Liver (tissue), 9 donors: ENCODE data around the gene KCNG3. TPM values are rescaled to one million over a fixed set of nuclear protein-coding genes. Genes with fewer than 3 reads are reported as not detected.

Experiments used
- DNase-seq: peaks from one replicate; pipeline ENCODE4 v3.0.0-alpha.2; 2017; ENCODE audit warnings: low spot score
- H3K27ac ChIP-seq, 2 donors: one replicate each; pipeline ENCODE4 v1.7.0; 2013; ENCODE audit warnings: inconsistent platforms in 2 of 2, low read length in 2 of 2, control low read depth in 1 of 2, low read depth in 1 of 2, mild to moderate bottlenecking in 1 of 2
- H3K27me3 ChIP-seq, 4 donors: one replicate each; pipeline versions ENCODE4 v1.6.1 to v1.7.0; 2013; ENCODE audit warnings: low read length in 3 of 4, inconsistent platforms in 1 of 4, mild to moderate bottlenecking in 1 of 4, moderate library complexity in 1 of 4; ENCODE audit not compliant: control insufficient read depth in 4 of 4, insufficient read depth in 4 of 4
- H3K36me3 ChIP-seq, 4 donors: one replicate each; pipeline versions ENCODE4 v1.6.1 to v1.7.0; 2013; ENCODE audit warnings: low read length in 3 of 4, mild to moderate bottlenecking in 3 of 4, low read depth in 1 of 4, moderate library complexity in 1 of 4; ENCODE audit not compliant: control insufficient read depth in 4 of 4, insufficient read depth in 3 of 4
- H3K4me1 ChIP-seq, 4 donors: one replicate each; pipeline versions ENCODE4 v1.6.1 to v1.7.0; 2013; ENCODE audit warnings: low read length in 3 of 4, mild to moderate bottlenecking in 3 of 4, moderate library complexity in 1 of 4; ENCODE audit not compliant: control insufficient read depth in 4 of 4, insufficient read depth in 4 of 4
- H3K4me3 ChIP-seq, 3 donors: one replicate each; pipeline versions ENCODE4 v1.6.1 to v1.7.0; 2013; ENCODE audit warnings: low read length in 3 of 3, control low read depth in 1 of 3, low read depth in 1 of 3, mild to moderate bottlenecking in 1 of 3
- H3K9ac ChIP-seq, 2 donors: one replicate each; pipeline ENCODE4 v1.7.0; 2013; ENCODE audit warnings: low read length in 2 of 2, mild to moderate bottlenecking in 2 of 2, moderate library complexity in 2 of 2, control low read depth in 1 of 2, low read depth in 1 of 2
- H3K9me3 ChIP-seq, 4 donors: one replicate each; pipeline versions ENCODE4 v1.6.1 to v1.7.0; 2013; ENCODE audit warnings: low read length in 3 of 4; ENCODE audit not compliant: control insufficient read depth in 4 of 4
- EGR1 ChIP-seq, 2 donors: IDR thresholded peaks; 2 replicates each; pipeline ENCODE4 v1.6.1; 2016 to 2018; ENCODE audit warnings: antibody characterized with exemption in 2 of 2, low read depth in 2 of 2
- FOXA1 ChIP-seq: IDR thresholded peaks from 2 replicates; pipeline ENCODE4 v1.6.1; 2016; ENCODE audit warnings: antibody characterized with exemption
- FOXA2 ChIP-seq: IDR thresholded peaks from 2 replicates; pipeline ENCODE4 v1.6.1; 2016; ENCODE audit warnings: antibody characterized with exemption
- GABPA ChIP-seq, 2 donors: IDR thresholded peaks in 1 of 2; conservative IDR thresholded peaks in 1 of 2; 2 replicates each; pipeline ENCODE4 v1.6.1; 2016; ENCODE audit warnings: antibody characterized with exemption in 2 of 2, mild to moderate bottlenecking in 1 of 2, moderate library complexity in 1 of 2
- HNF4G ChIP-seq: IDR thresholded peaks from 2 replicates; pipeline ENCODE4 v1.6.1; 2016; ENCODE audit warnings: antibody characterized with exemption
- JUND ChIP-seq, 2 donors: IDR thresholded peaks; 2 replicates each; pipeline ENCODE4 v1.6.1; 2016; ENCODE audit warnings: antibody characterized with exemption in 2 of 2
- RXRA ChIP-seq, 2 donors: IDR thresholded peaks; 2 replicates each; pipeline ENCODE4 v1.6.1; 2017 to 2018; ENCODE audit warnings: antibody characterized with exemption in 2 of 2, mild to moderate bottlenecking in 1 of 2
- SP1 ChIP-seq: IDR thresholded peaks from 2 replicates; pipeline ENCODE4 v1.6.1; 2018; ENCODE audit warnings: antibody characterized with exemption, mild to moderate bottlenecking
- TAF1 ChIP-seq: conservative IDR thresholded peaks from 2 replicates; pipeline ENCODE4 v1.6.1; 2016; ENCODE audit warnings: antibody characterized with exemption, mild to moderate bottlenecking
- YY1 ChIP-seq: IDR thresholded peaks from 2 replicates; pipeline ENCODE4 v1.6.1; 2016; ENCODE audit warnings: antibody characterized with exemption, mild to moderate bottlenecking
- WGBS: extraction: QIAGEN DNeasy Blood & Tissue Kit; methylation state at CpG from one replicate; pipeline ENCODE4 v1.1.7; 2013; 5-methylcytosine and 5-hydroxymethylcytosine counted together
- polyA plus RNA-seq, 2 donors: library from polyadenylated mRNA; stranded (reverse) in 1 of 2; unstranded in 1 of 2; fragments of 200-250 nt in 1 of 2; fragments of >200 nt in 1 of 2; fragmentation: Nextera tagmentation in 1 of 2; extraction: Ambion mirVana in 1 of 2; gene quantifications; one replicate each; pipeline versions ENCODE4 v1.2.1 to v1.2.3, GENCODE V29; 2013 to 2015
- total RNA-seq, 2 donors: library from RNA; depleted of rRNA; stranded (reverse); fragments of >200 nt; gene quantifications; one replicate each; pipeline ENCODE4 v1.2.3, GENCODE V29; 2014
- TF ChIP-seq, protein P1 (sequence below): IDR thresholded peaks from 2 replicates; pipeline ENCODE4 v1.6.1; 2016; ENCODE audit warnings: antibody characterized with exemption, mild to moderate bottlenecking
- TF ChIP-seq, protein P2 (sequence below): fragments of 150-350 bp; IDR thresholded peaks from 2 replicates; pipeline ENCODE4 v1.5.1; 2017; ENCODE audit warnings: improper control_type of control experiment, low read depth, low read length; ENCODE audit not compliant: missing input control
- TF ChIP-seq, protein P3 (sequence below): IDR thresholded peaks from 2 replicates; pipeline ENCODE4 v1.6.1; 2016; ENCODE audit warnings: antibody characterized with exemption
- TF ChIP-seq, protein P4 (sequence below): IDR thresholded peaks from 2 replicates; pipeline ENCODE4 v1.6.1; 2016; ENCODE audit warnings: antibody characterized with exemption
- donor health status: healthy.
- donor health status: healthy.
- donor health status: healthy.
- donor health status: healthy.
- donor health status: healthy.

The KCNG3 gene
- total and polyA plus RNA-seq, 4 donors: not detected

DNA sequence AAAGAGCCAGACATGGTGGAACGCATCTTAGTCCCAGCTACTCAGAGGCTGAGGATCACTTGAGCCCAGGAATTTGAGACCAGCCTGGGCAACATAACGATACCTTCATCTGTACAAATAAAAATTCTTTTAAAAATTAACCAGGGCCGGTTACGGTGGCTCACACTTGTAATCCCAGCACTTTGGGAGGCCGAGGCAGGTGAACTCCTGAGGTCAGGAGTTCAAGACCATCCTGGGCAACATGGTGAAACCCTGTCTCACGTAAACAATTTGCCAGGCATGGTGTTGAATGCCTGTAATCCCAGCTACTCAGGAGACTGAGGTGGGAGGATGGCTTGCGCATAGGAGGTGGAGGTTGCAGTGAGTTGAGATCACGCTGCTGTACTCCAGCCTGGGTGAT is 25.8 kb upstream of the KCNG3 start (continued):
- TF ChIP-seq, protein P1, sequence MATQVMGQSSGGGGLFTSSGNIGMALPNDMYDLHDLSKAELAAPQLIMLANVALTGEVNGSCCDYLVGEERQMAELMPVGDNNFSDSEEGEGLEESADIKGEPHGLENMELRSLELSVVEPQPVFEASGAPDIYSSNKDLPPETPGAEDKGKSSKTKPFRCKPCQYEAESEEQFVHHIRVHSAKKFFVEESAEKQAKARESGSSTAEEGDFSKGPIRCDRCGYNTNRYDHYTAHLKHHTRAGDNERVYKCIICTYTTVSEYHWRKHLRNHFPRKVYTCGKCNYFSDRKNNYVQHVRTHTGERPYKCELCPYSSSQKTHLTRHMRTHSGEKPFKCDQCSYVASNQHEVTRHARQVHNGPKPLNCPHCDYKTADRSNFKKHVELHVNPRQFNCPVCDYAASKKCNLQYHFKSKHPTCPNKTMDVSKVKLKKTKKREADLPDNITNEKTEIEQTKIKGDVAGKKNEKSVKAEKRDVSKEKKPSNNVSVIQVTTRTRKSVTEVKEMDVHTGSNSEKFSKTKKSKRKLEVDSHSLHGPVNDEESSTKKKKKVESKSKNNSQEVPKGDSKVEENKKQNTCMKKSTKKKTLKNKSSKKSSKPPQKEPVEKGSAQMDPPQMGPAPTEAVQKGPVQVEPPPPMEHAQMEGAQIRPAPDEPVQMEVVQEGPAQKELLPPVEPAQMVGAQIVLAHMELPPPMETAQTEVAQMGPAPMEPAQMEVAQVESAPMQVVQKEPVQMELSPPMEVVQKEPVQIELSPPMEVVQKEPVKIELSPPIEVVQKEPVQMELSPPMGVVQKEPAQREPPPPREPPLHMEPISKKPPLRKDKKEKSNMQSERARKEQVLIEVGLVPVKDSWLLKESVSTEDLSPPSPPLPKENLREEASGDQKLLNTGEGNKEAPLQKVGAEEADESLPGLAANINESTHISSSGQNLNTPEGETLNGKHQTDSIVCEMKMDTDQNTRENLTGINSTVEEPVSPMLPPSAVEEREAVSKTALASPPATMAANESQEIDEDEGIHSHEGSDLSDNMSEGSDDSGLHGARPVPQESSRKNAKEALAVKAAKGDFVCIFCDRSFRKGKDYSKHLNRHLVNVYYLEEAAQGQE: no peak
- no peak for TF ChIP-seq RXRA (IDR thresholded peaks at IDR 0.05)
- no peak for TF ChIP-seq FOXA1
- TF ChIP-seq, protein P2, sequence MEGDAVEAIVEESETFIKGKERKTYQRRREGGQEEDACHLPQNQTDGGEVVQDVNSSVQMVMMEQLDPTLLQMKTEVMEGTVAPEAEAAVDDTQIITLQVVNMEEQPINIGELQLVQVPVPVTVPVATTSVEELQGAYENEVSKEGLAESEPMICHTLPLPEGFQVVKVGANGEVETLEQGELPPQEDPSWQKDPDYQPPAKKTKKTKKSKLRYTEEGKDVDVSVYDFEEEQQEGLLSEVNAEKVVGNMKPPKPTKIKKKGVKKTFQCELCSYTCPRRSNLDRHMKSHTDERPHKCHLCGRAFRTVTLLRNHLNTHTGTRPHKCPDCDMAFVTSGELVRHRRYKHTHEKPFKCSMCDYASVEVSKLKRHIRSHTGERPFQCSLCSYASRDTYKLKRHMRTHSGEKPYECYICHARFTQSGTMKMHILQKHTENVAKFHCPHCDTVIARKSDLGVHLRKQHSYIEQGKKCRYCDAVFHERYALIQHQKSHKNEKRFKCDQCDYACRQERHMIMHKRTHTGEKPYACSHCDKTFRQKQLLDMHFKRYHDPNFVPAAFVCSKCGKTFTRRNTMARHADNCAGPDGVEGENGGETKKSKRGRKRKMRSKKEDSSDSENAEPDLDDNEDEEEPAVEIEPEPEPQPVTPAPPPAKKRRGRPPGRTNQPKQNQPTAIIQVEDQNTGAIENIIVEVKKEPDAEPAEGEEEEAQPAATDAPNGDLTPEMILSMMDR: no peak

DNA sequence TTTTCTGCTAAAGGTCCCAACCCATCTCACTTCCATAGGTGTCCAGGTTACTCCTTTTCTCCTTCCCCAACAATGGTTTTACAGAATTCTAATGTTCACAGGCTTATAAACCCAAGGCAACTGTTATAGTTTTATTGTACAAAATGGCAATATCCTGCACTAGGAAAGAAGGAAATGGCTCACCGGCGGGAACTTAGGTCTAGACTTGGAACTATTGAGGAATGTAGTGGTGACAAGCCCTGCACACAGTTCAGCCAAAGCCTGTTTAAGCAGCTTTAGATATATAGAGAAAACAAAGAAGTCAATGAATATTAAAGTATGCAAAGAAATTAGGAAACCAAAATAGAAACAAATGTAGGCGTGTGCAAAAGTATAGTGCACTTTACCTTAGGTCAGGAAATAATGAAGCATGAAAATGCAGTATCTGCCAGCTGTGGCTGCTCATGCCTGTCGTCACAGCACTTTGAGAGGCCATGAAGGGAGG is 22.7 kb upstream of the KCNG3 start:
- Histone ChIP-seq H3K9me3 (no peaks in the 10 kb centered on the region), H3K27ac (no peak overlapping the region), H3K4me1 (no peaks in the 10 kb centered on the region), H3K9ac (no peak overlapping the region), H3K4me3 (no peak overlapping the region), H3K36me3 (no peaks in the 10 kb centered on the region), H3K27me3 (no peaks in the 10 kb centered on the region)
- 87% methylated on average over 4 of the region's 4 CpGs for WGBS
- DNase-seq: no peak
- no peak for TF ChIP-seq FOXA1
- TF ChIP-seq, protein P3, sequence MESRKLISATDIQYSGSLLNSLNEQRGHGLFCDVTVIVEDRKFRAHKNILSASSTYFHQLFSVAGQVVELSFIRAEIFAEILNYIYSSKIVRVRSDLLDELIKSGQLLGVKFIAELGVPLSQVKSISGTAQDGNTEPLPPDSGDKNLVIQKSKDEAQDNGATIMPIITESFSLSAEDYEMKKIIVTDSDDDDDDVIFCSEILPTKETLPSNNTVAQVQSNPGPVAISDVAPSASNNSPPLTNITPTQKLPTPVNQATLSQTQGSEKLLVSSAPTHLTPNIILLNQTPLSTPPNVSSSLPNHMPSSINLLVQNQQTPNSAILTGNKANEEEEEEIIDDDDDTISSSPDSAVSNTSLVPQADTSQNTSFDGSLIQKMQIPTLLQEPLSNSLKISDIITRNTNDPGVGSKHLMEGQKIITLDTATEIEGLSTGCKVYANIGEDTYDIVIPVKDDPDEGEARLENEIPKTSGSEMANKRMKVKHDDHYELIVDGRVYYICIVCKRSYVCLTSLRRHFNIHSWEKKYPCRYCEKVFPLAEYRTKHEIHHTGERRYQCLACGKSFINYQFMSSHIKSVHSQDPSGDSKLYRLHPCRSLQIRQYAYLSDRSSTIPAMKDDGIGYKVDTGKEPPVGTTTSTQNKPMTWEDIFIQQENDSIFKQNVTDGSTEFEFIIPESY: no peak
- TF ChIP-seq JUND (IDR thresholded peaks at IDR 0.05): no peak
- TF ChIP-seq, protein P1: no peak
- TF ChIP-seq, protein P4, sequence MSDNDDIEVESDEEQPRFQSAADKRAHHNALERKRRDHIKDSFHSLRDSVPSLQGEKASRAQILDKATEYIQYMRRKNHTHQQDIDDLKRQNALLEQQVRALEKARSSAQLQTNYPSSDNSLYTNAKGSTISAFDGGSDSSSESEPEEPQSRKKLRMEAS: no peak
- no peak for TF ChIP-seq YY1
- no peak for TF ChIP-seq EGR1 (IDR thresholded peaks at IDR 0.05; ENCODE audit: low read depth in 2 of 2)
- no peak for TF ChIP-seq HNF4G
- TF ChIP-seq RXRA (IDR thresholded peaks at IDR 0.05): no peak
- no peak for TF ChIP-seq SP1
- no peak for TF ChIP-seq GABPA (IDR thresholded peaks at IDR 0.05 in 1 of 2, conservative IDR thresholded peaks at IDR 0.05 in 1 of 2)
- TF ChIP-seq TAF1: no peak
- TF ChIP-seq FOXA2: no peak
